HepG2 (cell line): ENCODE results near the gene ITGB2. TPM values are rescaled to one million over a fixed set of nuclear protein-coding genes. Genes with fewer than 3 reads are reported as not detected.

Source experiments
- ATAC-seq: fragments of 200-7000 bp; cut with Tn5 transposase; 3 replicates; pipeline ENCODE4 v1.9.1; 2020; ENCODE audit warnings: mild to moderate bottlenecking, moderate library complexity
- BruUV-seq: library from RNA; stranded (reverse); fragments of 400-500 nt; replicated peaks from 2 replicates; lab custom pipeline; 2021; lab: Mats Ljungman, UMichigan
- CTCF ChIA-PET: fragments of 300-600 bp; formaldehyde crosslinking; extraction: SDS; loops from one replicate; lab custom pipeline; 2021; ENCODE audit warnings: low total read pairs, inconsistent platforms, low intra/inter-chr PET ratio; lab: Yijun Ruan, JAX
- POLR2A ChIA-PET: fragments of 350-600 bp; sonication (Branson Sonifier 250); formaldehyde crosslinking; loops from one replicate; lab custom pipeline; 2020; ENCODE audit warnings: antibody characterized with exemption, inconsistent platforms; lab: Yijun Ruan, JAX
- DNase-seq: peaks from one replicate; pipeline ENCODE4 v3.0.0-alpha.2; 2015; ENCODE audit warnings: low spot score
- FAIRE-seq: peaks from 3 replicates; lab custom pipeline; 2011; peaks lifted over from hg19 to GRCh38; lab: Jason Lieb, UNC
- H2AFZ ChIP-seq: one replicate; pipeline ENCODE4 v1.6.1; 2011; ENCODE audit warnings: low read length, inconsistent platforms
- H3K27ac ChIP-seq: fragments of 300-600 bp; 3 replicates; pipeline ENCODE4 v1.8.0; 2011; ENCODE audit warnings: mixed run types, mild to moderate bottlenecking, mixed read lengths, low read length, inconsistent platforms; ENCODE audit not compliant: insufficient read depth; ENCODE audit errors: extremely low read length
- H3K27me3 ChIP-seq, 2 experiments: fragments of 200-600 bp in 1 of 2; 2 replicates in 1 of 2; 3 replicates in 1 of 2; pipeline versions ENCODE4 v1.6.0 to v1.8.0; 2011; ENCODE audit warnings: low read length in 2 of 2, mild to moderate bottlenecking in 2 of 2, moderate library complexity in 2 of 2, inconsistent platforms in 1 of 2; ENCODE audit not compliant: insufficient read depth in 2 of 2, control insufficient read depth in 1 of 2
- H3K36me3 ChIP-seq, 2 experiments: fragments of 200-600 bp in 1 of 2; replicated peaks in 1 of 2; 2 replicates in 1 of 2; 3 replicates in 1 of 2; pipeline versions ENCODE4 v1.5.1 to v1.8.0; 2011; ENCODE audit warnings: low read length in 2 of 2, inconsistent platforms in 1 of 2; ENCODE audit not compliant: insufficient read depth in 2 of 2, control insufficient read depth in 1 of 2
- H3K4me1 ChIP-seq: 2 replicates; pipeline ENCODE4 v1.5.1; 2012; ENCODE audit warnings: low read length, inconsistent platforms; ENCODE audit not compliant: insufficient read depth
- H3K4me2 ChIP-seq: 2 replicates; pipeline ENCODE4 v1.6.0; 2011; ENCODE audit warnings: low read depth, low read length, inconsistent platforms
- H3K4me3 ChIP-seq, 3 experiments: fragments of 200-600 bp in 1 of 3; sonication (generic), shearing (Covaris generic) in 1 of 3; replicated peaks in 1 of 3; 2 replicates each; pipeline ENCODE4 v1.5.1; 2011 to 2016; ENCODE audit warnings: low read length in 3 of 3, inconsistent platforms in 2 of 3, low read depth in 2 of 3, mild to moderate bottlenecking in 2 of 3, control low read depth in 1 of 3, mixed read lengths in 1 of 3; ENCODE audit not compliant: insufficient read depth in 1 of 3
- H3K79me2 ChIP-seq: one replicate; pipeline ENCODE4 v1.6.1; 2011; ENCODE audit warnings: low read length, inconsistent platforms; ENCODE audit not compliant: insufficient read depth
- H3K9ac ChIP-seq: 2 replicates; pipeline ENCODE4 v1.6.0; 2011; ENCODE audit warnings: mild to moderate bottlenecking, low read depth, low read length, inconsistent platforms; ENCODE audit not compliant: insufficient read depth
- H3K9me3 ChIP-seq: 2 replicates; pipeline ENCODE4 v1.5.1; 2012; ENCODE audit warnings: mild to moderate bottlenecking, low read length
- H4K20me1 ChIP-seq: 2 replicates; pipeline ENCODE4 v1.6.0; 2011; ENCODE audit warnings: inconsistent platforms, mild to moderate bottlenecking, low read length, moderate library complexity; ENCODE audit not compliant: insufficient read depth
- ATAD3A ChIP-seq: sonication (generic); formaldehyde crosslinking; IDR thresholded peaks from 2 replicates; pipeline ENCODE4 v1.4.0; 2020; ENCODE audit warnings: missing genetic modification reagents
- DRAP1 ChIP-seq: IDR thresholded peaks from 2 replicates; pipeline ENCODE4 v1.6.1; 2016; ENCODE audit warnings: missing genetic modification reagents, missing compliant biosample characterization
- HMG20A ChIP-seq: IDR thresholded peaks from 2 replicates; pipeline ENCODE4 v1.6.1; 2016; ENCODE audit warnings: borderline replicate concordance
- MEIS1 ChIP-seq: sonication (generic); formaldehyde crosslinking; IDR thresholded peaks from 2 replicates; pipeline ENCODE4 v1.9.0; 2021; ENCODE audit warnings: mild to moderate bottlenecking, missing genetic modification reagents, moderate library complexity, borderline replicate concordance
- MLLT10 ChIP-seq: sonication (generic); formaldehyde crosslinking; IDR thresholded peaks from 2 replicates; pipeline ENCODE4 v1.4.0; 2020; ENCODE audit warnings: missing genetic modification reagents
- NONO ChIP-seq, 2 experiments: fragments of 450-650 bp in 1 of 2; sonication (generic) in 1 of 2; formaldehyde crosslinking in 1 of 2; IDR thresholded peaks in 1 of 2; conservative IDR thresholded peaks in 1 of 2; 2 replicates each; pipeline versions ENCODE4 v1.6.1 to v1.8.0; 2017 to 2022; ENCODE audit warnings: mild to moderate bottlenecking in 1 of 2, missing genetic modification reagents in 1 of 2, moderate library complexity in 1 of 2
- PATZ1 ChIP-seq: sonication (generic); formaldehyde crosslinking; IDR thresholded peaks from 2 replicates; pipeline ENCODE4 v1.4.0; 2020; ENCODE audit warnings: missing genetic modification reagents
- PHF21A ChIP-seq: sonication (generic); formaldehyde crosslinking; IDR thresholded peaks from 2 replicates; pipeline ENCODE4 v1.5.0; 2020; ENCODE audit warnings: mild to moderate bottlenecking, missing genetic modification reagents
- POLR2AphosphoS2 ChIP-seq: IDR thresholded peaks from 2 replicates; pipeline ENCODE4 v1.6.1; 2011; ENCODE audit warnings: low read depth, low read length, improper control_type of control experiment
- SRSF9 ChIP-seq: fragments of 200-400 bp; formaldehyde crosslinking; IDR thresholded peaks from 2 replicates; pipeline ENCODE4 v1.6.1; 2018; ENCODE audit warnings: borderline replicate concordance, mild to moderate bottlenecking, low read depth, low read length; ENCODE audit not compliant: insufficient read depth, poor library complexity, severe bottlenecking
- XRCC5 ChIP-seq: fragments of 200-400 bp; formaldehyde crosslinking; optimal IDR thresholded peaks from 2 replicates; pipeline ENCODE3; 2017; ENCODE audit warnings: mild to moderate bottlenecking, low read length
- ZBTB1 ChIP-seq: sonication (generic); formaldehyde crosslinking; IDR thresholded peaks from 2 replicates; pipeline ENCODE4 v1.4.0; 2020; ENCODE audit warnings: missing genetic modification reagents, borderline replicate concordance
- ZNF225 ChIP-seq: sonication (generic); formaldehyde crosslinking; IDR thresholded peaks from 2 replicates; pipeline ENCODE4 v1.4.0; 2020; ENCODE audit warnings: mild to moderate bottlenecking, missing genetic modification reagents
- ZNF567 ChIP-seq: sonication (generic); formaldehyde crosslinking; IDR thresholded peaks from 2 replicates; pipeline ENCODE4 v1.8.1; 2023; ENCODE audit warnings: mild to moderate bottlenecking, missing genetic modification reagents, borderline replicate concordance
- ZNF619 ChIP-seq: sonication (generic); formaldehyde crosslinking; IDR thresholded peaks from 2 replicates; pipeline ENCODE4 v1.4.0; 2020; ENCODE audit warnings: mild to moderate bottlenecking, missing genetic modification reagents
- ZNF724P ChIP-seq: sonication (generic); formaldehyde crosslinking; IDR thresholded peaks from 2 replicates; pipeline ENCODE4 v1.8.0; 2022; ENCODE audit warnings: missing genetic modification reagents, borderline replicate concordance
- ZNF816 ChIP-seq: sonication (generic); formaldehyde crosslinking; IDR thresholded peaks from 2 replicates; pipeline ENCODE4 v1.8.0; 2022; ENCODE audit warnings: missing genetic modification reagents, mild to moderate bottlenecking, borderline replicate concordance
- WGBS: methylation state at CpG from one replicate; pipeline ENCODE4 v1.1.6; 2017; ENCODE audit warnings: low lambda C conversion rate; 5-methylcytosine and 5-hydroxymethylcytosine counted together
- in situ Hi-C: cut with HindIII; loops from 2 replicates; pipeline ENCODE4 v1.10.0; 2017; ENCODE audit warnings: low pct_unique_long_range_greater_than_20kb; ENCODE audit not compliant: extremely low pct_ligation_motif_present
- intact Hi-C: fragments of 100-400 bp; cut with micrococcal nuclease; formaldehyde crosslinking; loops from one replicate; pipeline ENCODE4 v1.10.0; 2022; ENCODE audit not compliant: unreplicated experiment
- polyA plus RNA-seq, 8 experiments: library from polyadenylated mRNA; depleted of rRNA in 3 of 8; stranded (reverse) in 7 of 8; unstranded in 1 of 8; fragments of >200 nt; fragmentation: Illumina TruSeq in 4 of 8; extraction: Trizol in 4 of 8; gene quantifications; 2 replicates each; pipeline versions ENCODE4 v1.2.1 to v1.2.3, GENCODE V29; 2011 to 2016; ENCODE audit warnings: low read depth in 4 of 8, missing spikeins in 1 of 8, mixed read lengths in 1 of 8; ENCODE audit not compliant: insufficient read depth in 1 of 8
- total RNA-seq, 5 experiments: library from RNA; depleted of rRNA; stranded (reverse); fragments of >200 nt; fragmentation: Illumina TruSeq; extraction: Trizol; gene quantifications; 2 replicates each; pipeline ENCODE4 v1.2.3, GENCODE V29; 2016; ENCODE audit warnings: low read depth in 1 of 5

Gene ITGB2
- total and polyA plus RNA-seq, 2 of the 13 experiments (the other 11 are each of a cell fraction or from before 2014, with no cell fraction given) = 4.2 to 18.0 TPM

GRCh38 chr21:44958471-44959191 lies 37.9 kb upstream of the ITGB2 start (continued):
- TF ChIP-seq SRSF9 (no peak), ZNF724P (CRISPR knock-in tag) (no peak)

GRCh38 chr21:44957901-44958451 lies 37.3 kb upstream of the ITGB2 start:
- no peak overlapping the region for H3K4me2 ChIP-seq
- H4K20me1 ChIP-seq = peaks cover 12% of the 10 kb centered on the region; the same call in 1 of the 2 replicates
- no peak for FAIRE-seq
- H3K79me2 ChIP-seq = peaks cover 37% of the 10 kb centered on the region
- in situ Hi-C loops (no loop called here), intact Hi-C loops (no loop called here)
- no peak overlapping the region for H3K9ac ChIP-seq
- ATAC-seq = no peak
- BruUV-seq = no TSS peak
- H3K27ac ChIP-seq = no peak overlapping the region
- ChIA-PET POLR2A (no interaction called here), CTCF (no interaction called here)
- H3K4me1 ChIP-seq = no peaks in the 10 kb centered on the region
- no peaks in the 10 kb centered on the region for H3K9me3 ChIP-seq
- over 99% methylated on average over 15 of the region's 26 CpGs for WGBS
- DNase-seq = no peak
- no peak overlapping the region for H3K4me3 ChIP-seq
- H2AFZ ChIP-seq = no peak overlapping the region
- peaks cover 37 to 84% of the 10 kb centered on the region in 2 experiments for H3K36me3 ChIP-seq
- no peaks in the 10 kb centered on the region for H3K27me3 ChIP-seq
- TF ChIP-seq ZNF816 (no peak), ATAD3A (CRISPR knock-in tag) (no peak), HMG20A (CRISPR knock-in tag) (no peak), DRAP1 (CRISPR knock-in tag) (no peak), NONO (IDR thresholded peaks at IDR 0.05) (no peak), NONO (CRISPR knock-in tag; conservative IDR thresholded peaks at IDR 0.05) (no peak), ZNF567 (CRISPR knock-in tag) (no peak), POLR2AphosphoS2 (no peak), PHF21A (CRISPR knock-in tag) (no peak), XRCC5 (no peak), ZBTB1 (CRISPR knock-in tag) (no peak), MEIS1 (CRISPR knock-in tag) (no peak), MLLT10 (CRISPR knock-in tag) (no peak), ZNF619 (CRISPR knock-in tag) (no peak), ZNF225 (no peak), PATZ1 (CRISPR knock-in tag) (no peak)
